Mucosa of rectum (tissue), 2 donors: ENCODE data around the gene MIGA2.

Experiments
- H3K27ac ChIP-seq, 2 donors: one replicate each; pipeline ENCODE4 v1.7.0; 2013; ENCODE audit warnings: inconsistent platforms in 2 of 2, low read depth in 2 of 2, low read length in 2 of 2
- H3K27me3 ChIP-seq, 2 donors: one replicate each; pipeline ENCODE4 v1.7.0; 2013; ENCODE audit warnings: low read length in 2 of 2; ENCODE audit not compliant: control insufficient read depth in 2 of 2, insufficient read depth in 2 of 2
- H3K36me3 ChIP-seq, 2 donors: one replicate each; pipeline ENCODE4 v1.7.0; 2013; ENCODE audit warnings: low read length in 2 of 2; ENCODE audit not compliant: control insufficient read depth in 2 of 2, insufficient read depth in 2 of 2
- H3K4me1 ChIP-seq, 2 donors: one replicate each; pipeline ENCODE4 v1.7.0; 2013; ENCODE audit warnings: low read length in 2 of 2, mild to moderate bottlenecking in 1 of 2; ENCODE audit not compliant: control insufficient read depth in 2 of 2, insufficient read depth in 2 of 2
- H3K4me3 ChIP-seq, 2 donors: one replicate each; pipeline ENCODE4 v1.7.0; 2013; ENCODE audit warnings: low read length in 2 of 2
- H3K9ac ChIP-seq, 2 donors: one replicate each; pipeline ENCODE4 v1.7.0; 2013; ENCODE audit warnings: low read length in 2 of 2, low read depth in 1 of 2, mild to moderate bottlenecking in 1 of 2
- H3K9me3 ChIP-seq, 2 donors: one replicate each; pipeline ENCODE4 v1.7.0; 2013; ENCODE audit warnings: low read length in 2 of 2; ENCODE audit not compliant: control insufficient read depth in 2 of 2
- donor health status: healthy.
- donor health status: Normal muscosa, but diverticular disease.

Gene MIGA2

GRCh38 chr9:129011761-129012181 lies 24.7 kb upstream of the MIGA2 start:
- Histone ChIP-seq H3K27me3 (no peaks in the 10 kb centered on the region), H3K36me3 (peaks cover 48 to 59% of the 10 kb centered on the region in 2 donors), H3K4me1 (no peaks in the 10 kb centered on the region), H3K4me3 (no peak overlapping the region), H3K9me3 (no peaks in the 10 kb centered on the region), H3K27ac (no peak overlapping the region), H3K9ac (no peak overlapping the region)

- no peaks in the 10 kb centered on the region for H3K9me3 ChIP-seq
- H3K9ac ChIP-seq = no peak overlapping the region
- H3K4me3 ChIP-seq = no peak overlapping the region
- no peak overlapping the region for H3K27ac ChIP-seq
- no peaks in the 10 kb centered on the region for H3K4me1 ChIP-seq
- peaks cover 50 to 59% of the 10 kb centered on the region in 2 donors for H3K36me3 ChIP-seq
- H3K27me3 ChIP-seq = no peaks in the 10 kb centered on the region
Measured at GRCh38 chr9:129012343-129012742, 24.1 kb upstream of the MIGA2 start.

GRCh38 chr9:129012893-129013448 lies 23.5 kb upstream of the MIGA2 start:
- H3K4me3 ChIP-seq = no peak overlapping the region
- H3K27me3 ChIP-seq = no peaks in the 10 kb centered on the region
- H3K9ac ChIP-seq = no peak overlapping the region
- no peaks in the 10 kb centered on the region for H3K9me3 ChIP-seq
- no peak overlapping the region for H3K27ac ChIP-seq
- H3K36me3 ChIP-seq = peaks cover 47 to 57% of the 10 kb centered on the region in 2 donors
- no peaks in the 10 kb centered on the region for H3K4me1 ChIP-seq

- Histone ChIP-seq H3K27me3 (no peaks in the 10 kb centered on the region), H3K27ac (no peak overlapping the region), H3K4me3 (no peak overlapping the region), H3K36me3 (peaks cover 44 to 53% of the 10 kb centered on the region in 2 donors), H3K4me1 (no peaks in the 10 kb centered on the region), H3K9ac (no peak overlapping the region), H3K9me3 (no peaks in the 10 kb centered on the region)
Measured at GRCh38 chr9:129013674-129014073, 22.8 kb upstream of the MIGA2 start.

- Histone ChIP-seq H3K27ac (no peak overlapping the region), H3K4me1 (no peaks in the 10 kb centered on the region), H3K4me3 (no peak overlapping the region), H3K9ac (no peak overlapping the region), H3K27me3 (no peaks in the 10 kb centered on the region), H3K36me3 (peaks cover 44 to 49% of the 10 kb centered on the region in 2 donors), H3K9me3 (no peaks in the 10 kb centered on the region)
Measured at GRCh38 chr9:129014124-129014523, 22.3 kb upstream of the MIGA2 start.

GRCh38 chr9:129014608-129015007 lies 21.8 kb upstream of the MIGA2 start:
- H3K4me3 ChIP-seq = no peak overlapping the region
- no peaks in the 10 kb centered on the region for H3K9me3 ChIP-seq
- H3K27ac ChIP-seq = no peak overlapping the region
- no peak overlapping the region for H3K9ac ChIP-seq
- no peaks in the 10 kb centered on the region for H3K27me3 ChIP-seq
- H3K4me1 ChIP-seq = no peaks in the 10 kb centered on the region
- peaks cover 44 to 49% of the 10 kb centered on the region in 2 donors for H3K36me3 ChIP-seq

- no peaks in the 10 kb centered on the region for H3K9me3 ChIP-seq
- H3K4me3 ChIP-seq = no peak overlapping the region
- peaks cover 0 to 2% of the 10 kb centered on the region in 2 donors for H3K36me3 ChIP-seq
- peak overlapping the region in 1 of 2 donors; percentile 16 for H3K27ac ChIP-seq
- H3K9ac ChIP-seq = no peak overlapping the region
- no peaks in the 10 kb centered on the region for H3K27me3 ChIP-seq
- H3K4me1 ChIP-seq = peaks cover 0 to 3% of the 10 kb centered on the region in 2 donors
Measured at GRCh38 chr9:129021091-129021490, 15.3 kb upstream of the MIGA2 start.

GRCh38 chr9:129022037-129022436 lies 14.4 kb upstream of the MIGA2 start:
- H3K9me3 ChIP-seq = no peaks in the 10 kb centered on the region
- H3K27me3 ChIP-seq = no peaks in the 10 kb centered on the region
- peaks cover 5 to 11% of the 10 kb centered on the region in 2 donors for H3K4me1 ChIP-seq
- H3K27ac ChIP-seq = no peak overlapping the region
- H3K4me3 ChIP-seq = no peak overlapping the region
- no peak overlapping the region for H3K9ac ChIP-seq
- H3K36me3 ChIP-seq = peaks cover 0 to 2% of the 10 kb centered on the region in 2 donors

GRCh38 chr9:129023036-129023907 lies 13.2 kb upstream of the MIGA2 start:
- no peak overlapping the region for H3K27ac ChIP-seq
- no peak overlapping the region for H3K4me3 ChIP-seq
- no peaks in the 10 kb centered on the region for H3K9me3 ChIP-seq
- H3K4me1 ChIP-seq = peaks cover 11 to 16% of the 10 kb centered on the region in 2 donors
- H3K36me3 ChIP-seq = no peaks in the 10 kb centered on the region
- no peak overlapping the region for H3K9ac ChIP-seq
- no peaks in the 10 kb centered on the region for H3K27me3 ChIP-seq

- Histone ChIP-seq H3K4me1 (peaks cover 11 to 19% of the 10 kb centered on the region in 2 donors), H3K9ac (no peak overlapping the region), H3K4me3 (no peak overlapping the region), H3K9me3 (no peaks in the 10 kb centered on the region), H3K36me3 (no peaks in the 10 kb centered on the region), H3K27me3 (no peaks in the 10 kb centered on the region), H3K27ac (no peak overlapping the region)
Measured at GRCh38 chr9:129023908-129024233, 12.6 kb upstream of the MIGA2 start.
